PC-3 (cell line): ENCODE measurements around the gene TCF19.

ENCODE experiments used
- EZH2 ChIP-seq: fragments of 300-600 bp; sonication (generic); IDR thresholded peaks from one replicate; pipeline ENCODE4 v1.6.1; 2017; ENCODE audit warnings: antibody characterized with exemption, mild to moderate bottlenecking, low read length; ENCODE audit not compliant: unreplicated experiment
- EZH2phosphoT487 ChIP-seq: fragments of 300-600 bp; sonication (generic); IDR thresholded peaks from 2 replicates; pipeline ENCODE4 v1.6.1; 2018; ENCODE audit warnings: mild to moderate bottlenecking, antibody characterized with exemption, low read length, borderline replicate concordance
- TF ChIP-seq, protein P1 (sequence below): fragments of 300-600 bp; sonication (generic); conservative IDR thresholded peaks from 2 replicates; pipeline ENCODE4 v1.5.1; 2017; ENCODE audit warnings: antibody characterized with exemption, low read depth, mild to moderate bottlenecking, low read length

DNA sequence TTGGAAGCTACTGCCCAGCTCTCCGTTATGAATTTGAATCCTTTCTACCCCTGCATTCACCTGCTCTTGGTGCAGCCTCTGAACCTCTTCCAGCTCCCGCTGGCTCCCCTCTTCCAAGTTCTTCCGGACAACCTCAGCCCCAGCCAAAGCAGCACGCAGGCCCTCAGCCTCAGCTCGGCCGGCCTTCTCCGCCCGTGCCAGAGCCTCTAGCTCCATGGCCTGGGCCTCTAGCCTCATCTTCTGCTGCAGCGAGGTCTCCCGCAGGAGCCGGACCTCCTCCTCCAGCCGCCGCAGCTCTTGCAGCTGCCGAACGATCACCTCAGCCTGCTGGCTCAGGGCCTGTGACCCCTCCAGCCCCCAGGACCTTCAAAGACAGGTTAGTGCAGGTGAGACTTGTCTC lies 4.0 kb upstream of the TCF19 start:
- TF ChIP-seq, protein P1, sequence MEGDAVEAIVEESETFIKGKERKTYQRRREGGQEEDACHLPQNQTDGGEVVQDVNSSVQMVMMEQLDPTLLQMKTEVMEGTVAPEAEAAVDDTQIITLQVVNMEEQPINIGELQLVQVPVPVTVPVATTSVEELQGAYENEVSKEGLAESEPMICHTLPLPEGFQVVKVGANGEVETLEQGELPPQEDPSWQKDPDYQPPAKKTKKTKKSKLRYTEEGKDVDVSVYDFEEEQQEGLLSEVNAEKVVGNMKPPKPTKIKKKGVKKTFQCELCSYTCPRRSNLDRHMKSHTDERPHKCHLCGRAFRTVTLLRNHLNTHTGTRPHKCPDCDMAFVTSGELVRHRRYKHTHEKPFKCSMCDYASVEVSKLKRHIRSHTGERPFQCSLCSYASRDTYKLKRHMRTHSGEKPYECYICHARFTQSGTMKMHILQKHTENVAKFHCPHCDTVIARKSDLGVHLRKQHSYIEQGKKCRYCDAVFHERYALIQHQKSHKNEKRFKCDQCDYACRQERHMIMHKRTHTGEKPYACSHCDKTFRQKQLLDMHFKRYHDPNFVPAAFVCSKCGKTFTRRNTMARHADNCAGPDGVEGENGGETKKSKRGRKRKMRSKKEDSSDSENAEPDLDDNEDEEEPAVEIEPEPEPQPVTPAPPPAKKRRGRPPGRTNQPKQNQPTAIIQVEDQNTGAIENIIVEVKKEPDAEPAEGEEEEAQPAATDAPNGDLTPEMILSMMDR, result no peak
- TF ChIP-seq EZH2, result no peak
- TF ChIP-seq EZH2phosphoT487, result no peak
